GM19324 (cell line): ENCODE results near the gene ANTXR1.
"Not testable (repeated sequence)": the region's sequence is repeated elsewhere in the genome, so short reads cannot be mapped to it uniquely, and the experiment has no call there.

Experiments used
- ATAC-seq: cut with Tn5 transposase; IDR thresholded peaks from one replicate; pipeline ENCODE4 v1.9.1; 2021; ENCODE audit warnings: mild to moderate bottlenecking, moderate library complexity; ENCODE audit not compliant: unreplicated experiment, low FRiP score

ANTXR1 gene

GRCh38 chr2:69222953-69223658 lies 210.1 kb downstream of the ANTXR1 start:
- no peak for ATAC-seq

GRCh38 chr2:69223759-69224511 lies 211.0 kb downstream of the ANTXR1 start:
- ATAC-seq = no peak

- no peak for ATAC-seq
Measured at GRCh38 chr2:69224512-69224837, 211.5 kb downstream of the ANTXR1 start.

DNA sequence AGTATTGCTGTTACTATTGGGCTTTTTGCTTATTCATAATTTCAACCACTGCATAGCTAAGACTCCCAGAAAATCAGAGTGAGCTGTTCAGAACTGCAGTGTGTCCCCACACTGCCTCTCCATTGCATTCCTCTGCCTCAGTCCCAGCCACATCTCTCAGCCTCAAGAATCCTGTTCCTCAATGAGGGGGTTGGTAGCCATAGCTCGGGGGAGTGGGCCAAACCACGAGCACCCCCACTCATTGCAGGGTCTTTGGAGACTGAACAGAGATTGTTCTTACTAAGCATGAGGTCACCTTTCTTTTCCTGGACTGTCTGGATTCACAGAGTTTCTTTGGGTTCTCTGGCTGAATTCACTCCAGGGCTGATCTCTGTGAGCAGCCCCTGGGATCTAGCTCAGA lies 213.0 kb downstream of the ANTXR1 start:
- no peak for ATAC-seq

- ATAC-seq = no peak
Measured at GRCh38 chr2:69226903-69227302, 213.9 kb downstream of the ANTXR1 start.

- no peak for ATAC-seq
Measured at GRCh38 chr2:69227716-69228115, 214.7 kb downstream of the ANTXR1 start.

GRCh38 chr2:69230946-69231345 lies 218.0 kb downstream of the ANTXR1 start:
- not testable (repeated sequence) for ATAC-seq

- no peak for ATAC-seq
Measured at GRCh38 chr2:69231612-69232277, 218.8 kb downstream of the ANTXR1 start.

- ATAC-seq = not testable (repeated sequence)
Measured at GRCh38 chr2:69235835-69236234, 222.9 kb downstream of the ANTXR1 start.

DNA sequence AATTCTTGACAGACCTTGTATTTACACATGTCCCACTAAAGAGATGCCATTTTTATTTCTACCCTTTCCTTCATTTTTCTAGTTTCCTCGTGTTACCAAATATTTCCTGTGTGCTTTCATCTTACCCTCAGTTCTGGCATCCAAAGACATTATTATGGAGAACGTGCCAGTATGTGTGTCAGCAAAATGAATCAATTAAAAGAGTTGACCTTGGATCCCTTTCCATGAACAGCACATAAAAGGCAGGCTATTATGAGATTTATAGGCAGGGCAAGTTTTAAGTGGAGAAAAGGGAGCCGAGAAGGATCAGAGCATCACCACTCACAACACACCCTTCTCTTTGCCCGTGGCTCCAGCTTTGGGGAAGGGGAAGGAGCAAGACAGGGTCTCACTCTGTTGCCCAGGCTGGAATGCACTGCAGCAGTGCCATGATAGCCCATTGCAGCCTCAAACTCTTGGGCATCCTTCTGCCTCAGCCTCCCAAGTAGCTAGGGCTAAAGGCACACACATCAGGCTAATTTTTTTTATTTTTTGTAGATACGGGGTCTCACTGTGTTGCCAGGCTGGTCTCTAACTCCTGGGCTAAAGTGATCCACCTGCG lies 224.2 kb downstream of the ANTXR1 start:
- no peak for ATAC-seq

- ATAC-seq = no peak
Measured at GRCh38 chr2:69238449-69239031, 225.6 kb downstream of the ANTXR1 start.

GRCh38 chr2:69241093-69241492 lies 228.1 kb downstream of the ANTXR1 start:
- ATAC-seq = no peak

DNA sequence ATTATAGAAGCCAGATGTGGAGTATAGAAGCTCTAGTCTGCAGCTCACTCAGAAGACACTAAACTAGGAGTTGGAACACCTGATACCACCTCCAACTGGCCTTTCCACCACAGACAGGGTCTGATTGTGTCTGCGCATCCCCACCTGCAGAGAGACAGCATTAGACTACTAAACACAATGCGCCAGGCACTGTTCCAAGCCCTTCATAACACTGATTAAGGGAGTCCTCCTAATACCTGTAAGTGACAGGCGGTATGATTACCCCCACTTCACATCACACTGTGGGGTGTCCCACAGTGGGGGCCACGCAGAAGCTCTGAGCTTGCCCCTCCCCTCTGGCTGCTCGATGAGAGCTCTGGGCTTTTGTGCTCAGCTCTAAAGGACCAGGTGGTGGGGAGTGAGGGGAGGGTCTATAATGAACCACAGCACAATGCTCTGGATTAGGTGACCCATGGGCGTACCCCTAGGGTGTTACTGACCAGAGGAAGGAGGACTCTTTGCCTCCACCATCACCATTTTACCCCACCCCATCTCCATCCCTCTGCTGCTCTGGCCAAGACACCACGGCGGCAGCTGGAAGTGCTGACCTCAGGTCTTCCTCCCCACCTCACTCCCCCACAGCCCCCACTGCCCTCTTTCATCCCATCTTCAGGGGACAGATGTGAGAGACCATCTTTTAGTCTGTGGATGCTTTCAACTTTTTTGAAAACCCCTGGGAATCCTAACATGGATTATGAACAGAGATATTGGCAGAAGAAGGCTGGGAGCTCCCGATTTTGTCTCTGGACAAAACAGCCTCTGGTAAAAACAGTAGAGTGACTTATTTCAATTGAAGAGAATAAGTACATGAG lies 228.9 kb downstream of the ANTXR1 start:
- ATAC-seq = no peak

DNA sequence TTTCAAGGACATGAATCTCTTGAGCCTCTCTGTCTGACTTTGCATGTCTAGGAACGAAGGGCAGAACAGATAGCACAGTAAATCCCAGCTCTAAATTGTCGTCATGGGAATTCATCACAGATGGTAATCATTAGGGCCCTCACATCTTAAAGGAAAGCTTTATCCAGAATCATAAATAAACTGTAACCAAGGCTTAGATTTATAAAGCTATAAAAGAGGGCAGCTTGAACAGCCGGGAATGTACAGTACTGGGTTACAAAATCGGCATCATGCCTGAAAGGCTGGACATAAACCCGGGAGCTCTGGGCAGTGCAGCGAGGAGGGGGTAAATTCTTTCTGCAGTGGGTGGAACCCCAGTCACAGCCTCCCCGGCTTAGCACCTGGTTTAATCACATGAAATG lies 229.7 kb downstream of the ANTXR1 start:
- no peak for ATAC-seq

DNA sequence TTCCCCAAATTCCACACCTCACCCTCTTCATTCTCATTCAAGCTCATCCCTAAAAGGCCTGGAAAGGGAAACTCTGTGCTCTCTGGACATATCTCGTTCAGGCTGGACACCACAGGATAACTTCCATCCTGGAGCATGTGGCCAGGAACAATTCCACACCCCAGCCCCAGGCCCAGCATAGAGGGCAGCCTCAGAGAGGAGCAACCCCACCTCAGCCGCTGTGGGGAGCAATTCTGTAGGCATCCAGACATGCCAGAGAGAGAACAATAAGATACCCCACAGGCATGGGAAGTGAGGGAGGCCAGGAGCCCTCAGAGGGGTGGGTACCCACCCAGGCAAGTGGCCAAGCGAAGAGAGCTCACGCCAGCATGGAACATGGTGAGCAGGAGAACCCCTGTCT lies 230.7 kb downstream of the ANTXR1 start:
- ATAC-seq = no peak

DNA sequence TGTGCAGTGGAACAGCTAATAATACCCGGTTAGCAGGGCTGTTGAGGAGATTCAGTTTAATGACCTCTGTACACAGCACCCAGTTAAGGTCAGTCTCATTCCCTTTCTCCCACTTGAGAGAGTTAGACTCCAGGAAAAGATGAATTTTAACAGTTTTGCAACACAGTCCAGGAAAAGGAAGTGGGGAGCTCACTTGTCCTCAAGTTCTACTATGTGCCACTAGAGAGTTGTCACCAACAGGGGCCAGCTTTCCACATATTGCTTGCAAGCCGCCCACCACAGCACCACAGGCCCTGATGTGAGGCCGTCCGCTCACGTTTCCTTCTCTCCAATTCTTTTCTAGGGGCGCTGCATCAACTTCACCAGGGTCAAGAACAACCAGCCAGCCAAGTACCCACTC lies 231.9 kb downstream of the ANTXR1 start:
- no peak for ATAC-seq

DNA sequence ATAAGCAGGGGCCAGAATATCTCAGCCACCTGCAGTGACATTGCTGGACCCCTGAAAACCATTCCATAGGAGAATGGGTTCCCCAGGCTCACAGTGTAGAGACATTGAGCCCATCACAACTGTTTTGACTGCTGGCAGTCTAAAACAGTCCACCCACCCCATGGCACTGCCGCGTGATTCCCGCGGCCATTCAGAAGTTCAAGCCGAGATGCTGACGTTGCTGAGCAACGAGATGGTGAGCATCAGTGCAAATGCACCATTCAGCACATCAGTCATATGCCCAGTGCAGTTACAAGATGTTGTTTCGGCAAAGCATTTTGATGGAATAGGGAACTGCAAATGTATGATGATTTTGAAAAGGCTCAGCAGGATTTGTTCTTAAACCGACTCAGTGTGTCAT lies 234.6 kb downstream of the ANTXR1 start:
- no peak for ATAC-seq

GRCh38 chr2:69248232-69248631 lies 235.3 kb downstream of the ANTXR1 start:
- no peak for ATAC-seq

DNA sequence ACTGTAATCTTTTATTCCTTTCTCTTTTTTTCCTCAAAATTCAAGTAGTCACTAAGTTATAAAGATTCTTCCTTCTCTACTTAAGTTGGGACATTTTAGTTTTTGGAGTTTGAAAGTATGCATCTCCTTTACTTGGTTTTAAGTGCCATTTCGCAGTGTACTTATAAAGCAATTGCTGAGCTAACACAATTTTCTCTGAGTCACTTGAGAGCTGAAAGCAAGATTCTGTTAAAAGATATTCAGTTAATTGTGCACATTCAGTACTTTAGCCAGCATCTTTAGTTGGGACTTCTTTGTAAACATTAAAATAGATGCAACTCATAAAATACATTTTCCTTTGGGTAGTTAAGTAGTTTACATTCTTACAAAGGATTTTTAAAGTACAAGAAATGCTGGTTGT lies 238.0 kb downstream of the ANTXR1 start:
- no peak for ATAC-seq

- no peak for ATAC-seq
Measured at GRCh38 chr2:69251943-69252342, 239.0 kb downstream of the ANTXR1 start.
